ENCODE data around the gene SLC1A4. TPM values are rescaled to one million over a fixed set of nuclear protein-coding genes. Genes with fewer than 3 reads are reported as not detected.
A peak's percentile ranks its signal among the peaks of the same experiment; 100 is the strongest.
"Not testable (repeated sequence)": the region's sequence is repeated elsewhere in the genome, so short reads cannot be mapped to it uniquely, and the experiment has no call there.

SLC1A4 gene
- total and polyA plus RNA-seq, 5 donors: 1.2 to 5.6 (median 3.6) TPM

DNA sequence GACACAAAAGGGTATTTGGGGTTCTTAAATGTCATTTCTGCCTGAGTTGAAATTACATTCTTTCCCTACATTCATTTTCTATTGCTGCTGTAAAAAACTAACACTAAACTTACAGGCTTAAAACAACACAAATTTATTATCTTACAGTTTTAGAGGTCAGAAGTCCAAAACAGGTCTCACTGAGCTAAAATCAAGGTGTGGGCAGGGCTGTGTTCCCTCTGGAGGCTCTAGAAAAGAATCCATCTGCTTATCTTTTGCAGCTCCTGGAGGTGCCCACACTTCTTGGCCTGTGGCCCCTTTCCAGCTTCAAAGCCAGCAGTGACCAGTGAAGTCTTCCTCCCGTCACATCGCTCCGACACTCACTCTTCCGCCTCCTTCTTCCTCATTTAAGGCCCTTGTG is 23.2 kb upstream of the SLC1A4 start:
- Histone ChIP-seq H3K27me3 (ENCODE audit: control insufficient read depth, insufficient read depth) (no peaks in the 10 kb centered on the region), H3K27ac (ENCODE audit: low read length) (no peak overlapping the region), H3K4me3 (ENCODE audit: low read length) (no peak overlapping the region), H3K4me1 (ENCODE audit: control insufficient read depth, insufficient read depth, low read length) (no peaks in the 10 kb centered on the region), H3K9me3 (ENCODE audit: control insufficient read depth, low read length) (no peaks in the 10 kb centered on the region)
- intact Hi-C loops (cut with DNase I): no loop called here
- DNase-seq (no peak), ATAC-seq (no peak)
- WGBS: 96% methylated on average over 4 of the region's 4 CpGs

GRCh38 chr2:64966839-64967238 is 22.4 kb upstream of the SLC1A4 start:
- Histone ChIP-seq H3K4me3 (ENCODE audit: low read length) (no peak overlapping the region), H3K27ac (ENCODE audit: low read length) (no peak overlapping the region), H3K9me3 (ENCODE audit: control insufficient read depth, low read length) (no peaks in the 10 kb centered on the region), H3K27me3 (ENCODE audit: control insufficient read depth, insufficient read depth) (no peaks in the 10 kb centered on the region), H3K4me1 (ENCODE audit: control insufficient read depth, insufficient read depth, low read length) (no peaks in the 10 kb centered on the region)
- ATAC-seq (no peak), DNase-seq (no peak)
- intact Hi-C loops (cut with DNase I): no loop called here
- WGBS: 78% methylated on average over 7 of the region's 7 CpGs

GRCh38 chr2:64967601-64968000 is 21.6 kb upstream of the SLC1A4 start:
- no peak overlapping the region for H3K4me3 ChIP-seq (ENCODE audit: low read length)
- H3K9me3 ChIP-seq (ENCODE audit: control insufficient read depth, low read length): no peaks in the 10 kb centered on the region
- intact Hi-C loops (cut with DNase I): no loop called here
- no peak overlapping the region for H3K27ac ChIP-seq (ENCODE audit: low read length)
- no peak for ATAC-seq
- no peak for DNase-seq
- 95% methylated on average over 4 of the region's 4 CpGs for WGBS
- H3K4me1 ChIP-seq (ENCODE audit: control insufficient read depth, insufficient read depth, low read length): no peaks in the 10 kb centered on the region
- no peaks in the 10 kb centered on the region for H3K27me3 ChIP-seq (ENCODE audit: control insufficient read depth, insufficient read depth)

DNA sequence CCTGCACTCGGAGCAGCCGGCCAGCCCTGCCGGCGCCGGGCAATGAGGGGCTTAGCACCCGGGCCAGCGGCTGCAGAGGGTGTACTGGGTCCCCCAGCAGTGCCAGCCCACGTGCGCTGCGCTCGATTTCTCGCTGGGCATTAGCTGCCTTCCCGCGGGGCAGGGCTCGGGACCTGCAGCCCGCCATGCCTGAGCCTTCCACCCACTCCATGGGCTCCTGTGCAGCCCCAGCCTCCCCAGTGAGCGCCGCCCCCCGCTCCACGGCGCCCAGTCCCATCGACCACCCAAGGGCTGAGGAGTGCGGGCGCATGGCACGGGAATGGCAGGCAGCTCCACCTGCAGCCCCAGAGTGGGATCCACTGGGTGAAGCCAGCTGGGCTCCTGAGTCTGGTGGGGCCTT is 20.1 kb upstream of the SLC1A4 start:
- DNase-seq; H3K27me3 ChIP-seq (ENCODE audit: control insufficient read depth, insufficient read depth); H3K4me1 ChIP-seq (ENCODE audit: control insufficient read depth, insufficient read depth, low read length); intact Hi-C loops (cut with DNase I); H3K9me3 ChIP-seq (ENCODE audit: control insufficient read depth, low read length); ATAC-seq; H3K4me3 ChIP-seq (ENCODE audit: low read length); H3K27ac ChIP-seq (ENCODE audit: low read length): not testable (repeated sequence)
- over 99% methylated on average over 25 of the region's 25 CpGs for WGBS

DNA sequence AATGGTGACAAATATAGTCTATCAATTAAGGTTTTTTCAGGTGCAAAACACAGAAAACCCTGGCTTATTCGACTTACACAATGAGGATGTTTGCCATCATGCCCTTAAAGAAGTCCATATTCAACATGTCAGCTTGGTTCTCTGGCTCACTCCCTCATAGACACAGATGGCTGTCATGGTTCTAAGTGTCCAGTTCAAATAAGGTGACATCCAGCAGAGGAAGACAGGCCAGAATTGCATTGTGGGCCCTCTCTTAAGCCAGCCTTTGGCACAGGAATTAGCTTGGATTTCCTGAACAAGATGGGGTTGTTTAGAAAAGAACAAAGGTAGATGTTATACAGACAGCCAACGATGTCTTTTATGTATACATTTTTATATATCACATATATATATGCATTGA is 18.7 kb upstream of the SLC1A4 start:
- no peak overlapping the region for H3K27ac ChIP-seq (ENCODE audit: low read length)
- H3K4me1 ChIP-seq (ENCODE audit: control insufficient read depth, insufficient read depth, low read length): no peaks in the 10 kb centered on the region
- peak; percentile 39 to 43 for ATAC-seq
- no peak overlapping the region for H3K4me3 ChIP-seq (ENCODE audit: low read length)
- 75% methylated on average over 2 of the region's 2 CpGs for WGBS
- intact Hi-C loops (cut with DNase I): no loop called here
- no peak for DNase-seq
- no peaks in the 10 kb centered on the region for H3K9me3 ChIP-seq (ENCODE audit: control insufficient read depth, low read length)
- H3K27me3 ChIP-seq (ENCODE audit: control insufficient read depth, insufficient read depth): no peaks in the 10 kb centered on the region

- WGBS: 91% methylated on average over 5 of the region's 5 CpGs
- no peaks in the 10 kb centered on the region for H3K9me3 ChIP-seq (ENCODE audit: control insufficient read depth, low read length)
- H3K4me3 ChIP-seq (ENCODE audit: low read length): no peak overlapping the region
- H3K4me1 ChIP-seq (ENCODE audit: control insufficient read depth, insufficient read depth, low read length): no peaks in the 10 kb centered on the region
- no peak overlapping the region for H3K27ac ChIP-seq (ENCODE audit: low read length)
- ATAC-seq (no peak), DNase-seq (no peak)
- no peaks in the 10 kb centered on the region for H3K27me3 ChIP-seq (ENCODE audit: control insufficient read depth, insufficient read depth)
- intact Hi-C loops (cut with DNase I): no loop called here
Observed at GRCh38 chr2:64972426-64972825, 16.8 kb upstream of the SLC1A4 start.

GRCh38 chr2:64972876-64973275 is 16.3 kb upstream of the SLC1A4 start:
- Histone ChIP-seq H3K4me3 (ENCODE audit: low read length) (no peak overlapping the region), H3K27ac (ENCODE audit: low read length) (no peak overlapping the region), H3K4me1 (ENCODE audit: control insufficient read depth, insufficient read depth, low read length) (no peaks in the 10 kb centered on the region), H3K27me3 (ENCODE audit: control insufficient read depth, insufficient read depth) (no peaks in the 10 kb centered on the region), H3K9me3 (ENCODE audit: control insufficient read depth, low read length) (no peaks in the 10 kb centered on the region)
- no peak for DNase-seq
- WGBS: 77% methylated on average over 1 of the region's 1 CpG
- ATAC-seq: no peak
- intact Hi-C loops (cut with DNase I): no loop called here

DNA sequence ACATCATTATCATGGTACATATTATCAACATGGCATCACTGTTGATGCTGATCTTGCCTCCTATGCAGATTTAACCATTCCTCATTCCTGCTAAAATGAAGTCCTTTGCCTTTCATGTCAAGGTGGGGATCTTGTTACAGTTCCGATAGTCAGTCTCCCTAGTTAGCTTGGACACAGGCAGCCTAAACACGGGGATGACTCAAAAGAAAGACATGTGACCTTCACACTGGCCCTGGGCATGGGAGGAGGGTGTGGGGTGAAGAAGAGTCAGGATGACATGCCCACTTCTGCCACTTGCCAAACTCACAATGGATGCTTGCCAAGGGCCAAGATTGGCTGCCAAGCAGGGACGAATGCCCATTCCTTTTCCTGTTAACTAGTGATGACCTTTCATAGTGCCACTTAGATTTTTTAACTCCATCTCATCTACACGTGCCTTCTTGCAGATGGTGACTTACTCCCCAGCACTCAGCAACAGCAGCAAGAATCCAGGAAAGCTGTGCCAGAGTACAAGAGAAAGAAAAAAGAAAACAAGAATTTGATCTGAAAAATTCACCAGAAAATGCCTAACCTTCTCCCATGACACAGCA is 13.9 kb upstream of the SLC1A4 start:
- 20% methylated on average over 4 of the region's 4 CpGs for WGBS
- peak; percentile 59 to 82 (median 70) for DNase-seq
- Histone ChIP-seq H3K27ac (ENCODE audit: low read length) (no peak overlapping the region), H3K4me1 (ENCODE audit: control insufficient read depth, insufficient read depth, low read length) (no peaks in the 10 kb centered on the region), H3K27me3 (ENCODE audit: control insufficient read depth, insufficient read depth) (no peaks in the 10 kb centered on the region), H3K4me3 (ENCODE audit: low read length) (no peak overlapping the region), H3K9me3 (ENCODE audit: control insufficient read depth, low read length) (no peaks in the 10 kb centered on the region)
- intact Hi-C loops (cut with DNase I): no loop called here
- peak; percentile 94 to 95 for ATAC-seq

DNA sequence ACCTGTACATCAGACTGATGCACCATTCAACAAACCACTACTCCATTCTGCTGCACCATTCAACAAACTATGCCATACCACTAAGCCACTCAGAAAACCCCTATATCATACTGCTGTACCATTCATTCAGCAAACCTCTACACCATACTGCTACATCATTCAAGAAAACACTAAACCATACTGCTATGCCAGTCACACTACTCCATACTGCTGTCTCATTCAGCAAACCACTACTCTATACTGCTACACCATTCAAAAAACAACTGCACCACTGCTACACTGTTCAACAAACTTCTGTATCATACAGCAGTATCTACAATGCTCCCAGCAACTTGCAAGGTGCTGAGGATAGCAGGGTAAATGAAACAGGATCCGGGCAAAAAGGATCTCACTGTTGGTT is 12.9 kb upstream of the SLC1A4 start:
- Histone ChIP-seq H3K27ac (ENCODE audit: low read length) (no peak overlapping the region), H3K9me3 (ENCODE audit: control insufficient read depth, low read length) (no peaks in the 10 kb centered on the region), H3K27me3 (ENCODE audit: control insufficient read depth, insufficient read depth) (no peaks in the 10 kb centered on the region), H3K4me1 (ENCODE audit: control insufficient read depth, insufficient read depth, low read length) (no peaks in the 10 kb centered on the region), H3K4me3 (ENCODE audit: low read length) (no peak overlapping the region)
- intact Hi-C loops (cut with DNase I): no loop called here
- WGBS: 67% methylated on average over 1 of the region's 1 CpG
- no peak for DNase-seq
- no peak for ATAC-seq

DNA sequence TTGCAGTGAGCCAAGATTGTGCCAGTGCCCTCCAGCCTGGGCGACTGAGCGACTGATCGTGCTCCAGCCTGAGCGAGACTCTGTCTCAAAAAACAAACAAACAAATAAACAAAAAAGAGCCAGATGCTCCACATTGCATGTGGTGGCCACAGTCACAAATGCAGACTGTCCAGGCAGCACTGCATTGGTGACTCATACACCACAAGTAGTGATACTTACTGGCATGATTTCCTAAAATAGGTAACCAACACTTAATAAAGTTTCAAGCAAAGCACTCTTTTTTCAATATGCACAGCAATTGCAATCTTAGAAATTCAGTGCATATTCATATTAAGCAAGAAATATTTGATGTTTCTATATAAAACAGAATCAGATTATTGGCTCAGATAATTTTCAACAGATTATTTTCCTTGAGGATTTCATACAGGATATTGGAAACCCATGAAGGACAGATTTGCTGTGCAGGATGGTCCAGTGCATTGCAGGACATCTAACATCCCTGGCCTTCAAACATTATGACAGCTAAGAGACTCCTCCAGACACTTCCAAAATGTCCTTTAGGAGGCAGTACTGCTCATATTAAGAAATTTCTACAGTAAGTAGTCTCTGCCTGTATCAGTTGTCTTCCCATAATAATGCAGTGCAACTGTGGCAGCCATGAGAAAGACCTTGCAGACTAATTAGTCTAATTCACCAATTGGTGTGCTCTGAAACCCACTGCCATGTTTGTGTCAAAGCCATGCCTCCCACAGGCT is 10.5 kb upstream of the SLC1A4 start:
- intact Hi-C loops (cut with DNase I): no loop called here
- WGBS: 96% methylated on average over 4 of the region's 4 CpGs
- no peak for ATAC-seq

GRCh38 chr2:64979744-64980143 is 9.5 kb upstream of the SLC1A4 start:
- Histone ChIP-seq H3K27me3 (ENCODE audit: control insufficient read depth, insufficient read depth) (no peaks in the 10 kb centered on the region), H3K27ac (ENCODE audit: low read length) (no peak overlapping the region), H3K4me3 (ENCODE audit: low read length) (no peak overlapping the region), H3K4me1 (ENCODE audit: control insufficient read depth, insufficient read depth, low read length) (no peaks in the 10 kb centered on the region), H3K9me3 (ENCODE audit: control insufficient read depth, low read length) (no peaks in the 10 kb centered on the region)
- intact Hi-C loops (cut with DNase I): no loop called here
- DNase-seq: no peak
- ATAC-seq: no peak
- 41% methylated on average over 1 of the region's 1 CpG for WGBS

More for the DNA sequence above, 10.5 kb upstream of the SLC1A4 start:
- no peaks in the 10 kb centered on the region for H3K4me1 ChIP-seq (ENCODE audit: control insufficient read depth, insufficient read depth, low read length)
- no peaks in the 10 kb centered on the region for H3K27me3 ChIP-seq (ENCODE audit: control insufficient read depth, insufficient read depth)
- no peaks in the 10 kb centered on the region for H3K9me3 ChIP-seq (ENCODE audit: control insufficient read depth, low read length)
- no peak overlapping the region for H3K4me3 ChIP-seq (ENCODE audit: low read length)
- H3K27ac ChIP-seq (ENCODE audit: low read length): no peak overlapping the region
- DNase-seq: no peak

Data from right cardiac atrium (tissue), 5 donors.